Measurements from ENCODE around the gene FBL.

DNA sequence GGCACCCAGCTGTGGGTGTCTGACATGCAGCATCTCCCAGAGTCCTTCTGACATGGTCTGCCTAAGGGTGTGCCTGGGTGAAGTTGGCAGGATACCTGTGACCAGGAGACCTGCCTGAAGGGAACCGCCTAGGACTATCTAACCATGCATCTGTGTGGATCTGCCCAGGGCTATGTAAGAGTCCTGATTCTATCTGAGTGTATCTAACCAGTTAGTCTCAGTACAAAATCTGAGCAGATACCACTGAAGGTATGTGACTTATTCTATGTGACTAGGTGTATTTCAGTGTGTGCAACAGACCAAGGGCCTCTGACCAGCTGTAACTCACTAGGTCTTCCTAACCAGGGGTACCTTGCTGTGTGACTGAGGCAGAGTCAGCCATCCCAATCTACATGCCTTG is 28.2 kb upstream of the FBL start:
- TF ChIP-seq, protein P1, sequence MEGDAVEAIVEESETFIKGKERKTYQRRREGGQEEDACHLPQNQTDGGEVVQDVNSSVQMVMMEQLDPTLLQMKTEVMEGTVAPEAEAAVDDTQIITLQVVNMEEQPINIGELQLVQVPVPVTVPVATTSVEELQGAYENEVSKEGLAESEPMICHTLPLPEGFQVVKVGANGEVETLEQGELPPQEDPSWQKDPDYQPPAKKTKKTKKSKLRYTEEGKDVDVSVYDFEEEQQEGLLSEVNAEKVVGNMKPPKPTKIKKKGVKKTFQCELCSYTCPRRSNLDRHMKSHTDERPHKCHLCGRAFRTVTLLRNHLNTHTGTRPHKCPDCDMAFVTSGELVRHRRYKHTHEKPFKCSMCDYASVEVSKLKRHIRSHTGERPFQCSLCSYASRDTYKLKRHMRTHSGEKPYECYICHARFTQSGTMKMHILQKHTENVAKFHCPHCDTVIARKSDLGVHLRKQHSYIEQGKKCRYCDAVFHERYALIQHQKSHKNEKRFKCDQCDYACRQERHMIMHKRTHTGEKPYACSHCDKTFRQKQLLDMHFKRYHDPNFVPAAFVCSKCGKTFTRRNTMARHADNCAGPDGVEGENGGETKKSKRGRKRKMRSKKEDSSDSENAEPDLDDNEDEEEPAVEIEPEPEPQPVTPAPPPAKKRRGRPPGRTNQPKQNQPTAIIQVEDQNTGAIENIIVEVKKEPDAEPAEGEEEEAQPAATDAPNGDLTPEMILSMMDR (IDR thresholded peaks at IDR 0.05) = no peak
- TF ChIP-seq POLR2AphosphoS5 (IDR thresholded peaks at IDR 0.05) (no peak), POLR2A (IDR thresholded peaks at IDR 0.05) (no peak)

All from prostate gland (tissue), 2 donors.